Trophoblast cell (in vitro differentiated cells and primary cell): ENCODE results near the gene TNRC6C.
A peak's percentile ranks its signal among the peaks of the same experiment; 100 is the strongest.

Experiments
- DNase-seq, 2 donors: peaks; one replicate each; pipeline ENCODE4 v3.0.0-alpha.2; 2016
- H2AFZ ChIP-seq: 2 replicates; pipeline ENCODE4 v1.6.1; 2013; ENCODE audit warnings: low read length, moderate library complexity, mild to moderate bottlenecking; ENCODE audit not compliant: insufficient read depth, poor library complexity
- H2AK5ac ChIP-seq: 2 replicates; pipeline ENCODE4 v1.6.1; 2013; ENCODE audit warnings: mild to moderate bottlenecking, low read length
- H2BK120ac ChIP-seq: 2 replicates; pipeline ENCODE4 v1.6.1; 2013; ENCODE audit warnings: low read length, mild to moderate bottlenecking, moderate library complexity; ENCODE audit not compliant: insufficient read depth, poor library complexity
- H2BK12ac ChIP-seq: 2 replicates; pipeline ENCODE4 v1.6.1; 2013; ENCODE audit warnings: mild to moderate bottlenecking, low read length, moderate library complexity
- H2BK5ac ChIP-seq: 2 replicates; pipeline ENCODE4 v1.6.1; 2013; ENCODE audit warnings: low read length, low read depth, moderate library complexity, mild to moderate bottlenecking; ENCODE audit not compliant: poor library complexity
- H3K14ac ChIP-seq: 2 replicates; pipeline ENCODE4 v1.6.1; 2013; ENCODE audit warnings: mild to moderate bottlenecking, low read length
- H3K18ac ChIP-seq: 2 replicates; pipeline ENCODE4 v1.6.1; 2013; ENCODE audit warnings: mild to moderate bottlenecking, low read length
- H3K23ac ChIP-seq: 2 replicates; pipeline ENCODE4 v1.6.1; 2013; ENCODE audit warnings: low read length
- H3K27ac ChIP-seq: 2 replicates; pipeline ENCODE4 v1.5.1; 2013; ENCODE audit warnings: low read depth, mild to moderate bottlenecking, inconsistent platforms, low read length, moderate library complexity
- H3K27me3 ChIP-seq: 2 replicates; pipeline ENCODE4 v1.6.1; 2013; ENCODE audit warnings: inconsistent platforms, mild to moderate bottlenecking, low read length, moderate library complexity; ENCODE audit not compliant: insufficient read depth
- H3K36me3 ChIP-seq, 2 experiments: 1 replicate in 1 of 2; 2 replicates in 1 of 2; pipeline ENCODE4 v1.6.1; 2013; ENCODE audit warnings: low read length in 2 of 2, mild to moderate bottlenecking in 2 of 2, moderate library complexity in 1 of 2; ENCODE audit not compliant: insufficient read depth in 2 of 2, control insufficient read depth in 1 of 2
- H3K4ac ChIP-seq: 2 replicates; pipeline ENCODE4 v1.6.1; 2013; ENCODE audit warnings: low read depth, mild to moderate bottlenecking, low read length, moderate library complexity
- H3K4me1 ChIP-seq, 2 experiments: 1 replicate in 1 of 2; 2 replicates in 1 of 2; pipeline ENCODE4 v1.6.1; 2013; ENCODE audit warnings: low read length in 2 of 2, mild to moderate bottlenecking in 2 of 2, moderate library complexity in 1 of 2; ENCODE audit not compliant: insufficient read depth in 2 of 2, control insufficient read depth in 1 of 2
- H3K4me2 ChIP-seq: 2 replicates; pipeline ENCODE4 v1.6.1; 2013; ENCODE audit warnings: inconsistent platforms, mild to moderate bottlenecking, low read length, moderate library complexity
- H3K4me3 ChIP-seq: 2 replicates; pipeline ENCODE4 v1.5.1; 2013; ENCODE audit warnings: mild to moderate bottlenecking, low read depth, low read length, inconsistent platforms
- H3K79me1 ChIP-seq: one replicate; pipeline ENCODE4 v1.6.1; 2013; ENCODE audit warnings: low read length
- H3K79me2 ChIP-seq: 2 replicates; pipeline ENCODE4 v1.6.1; 2013; ENCODE audit warnings: low read length, mild to moderate bottlenecking; ENCODE audit not compliant: control insufficient read depth, insufficient read depth, poor library complexity
- H3K9ac ChIP-seq: 2 replicates; pipeline ENCODE4 v1.6.1; 2013; ENCODE audit warnings: mild to moderate bottlenecking, low read length
- H3K9me3 ChIP-seq: 2 replicates; pipeline ENCODE4 v1.6.1; 2013; ENCODE audit warnings: low read depth, mild to moderate bottlenecking, control low read depth, inconsistent platforms, low read length; ENCODE audit not compliant: insufficient read depth
- H4K12ac ChIP-seq: 2 replicates; pipeline ENCODE4 v1.6.1; 2013; ENCODE audit warnings: low read depth, mild to moderate bottlenecking, low read length, moderate library complexity
- H4K8ac ChIP-seq: 2 replicates; pipeline ENCODE4 v1.6.1; 2013; ENCODE audit warnings: low read depth, mild to moderate bottlenecking, low read length, moderate library complexity
- H4K91ac ChIP-seq: one replicate; pipeline ENCODE4 v1.6.1; 2013; ENCODE audit warnings: low read depth, mild to moderate bottlenecking, low read length, moderate library complexity
- WGBS: extraction: QIAGEN DNeasy Blood & Tissue Kit; methylation state at CpG from one replicate; pipeline ENCODE4 v1.1.7; 2013; ENCODE audit warnings: missing lambda C conversion rate; ENCODE audit not compliant: insufficient read length, insufficient coverage; ENCODE audit errors: extremely low coverage; 5-methylcytosine and 5-hydroxymethylcytosine counted together

The TNRC6C gene

GRCh38 chr17:78049609-78050008 is 91.1 kb downstream of the TNRC6C start:
- no peak for DNase-seq
- H3K23ac ChIP-seq = no peak overlapping the region
- no peaks in the 10 kb centered on the region for H3K4me1 ChIP-seq
- H3K4me2 ChIP-seq = no peak overlapping the region
- H3K79me1 ChIP-seq = no peaks in the 10 kb centered on the region
- H2BK12ac ChIP-seq = no peak overlapping the region
- H3K36me3 ChIP-seq = peaks cover 0 to 3% of the 10 kb centered on the region in 2 experiments
- H3K4ac ChIP-seq = no peak overlapping the region
- no peak overlapping the region for H4K91ac ChIP-seq
- no peak overlapping the region for H4K8ac ChIP-seq
- H2BK5ac ChIP-seq = no peak overlapping the region
- H4K12ac ChIP-seq = no peak overlapping the region
- H3K9ac ChIP-seq = no peak overlapping the region
- H2BK120ac ChIP-seq = no peak overlapping the region
- no peaks in the 10 kb centered on the region for H3K27me3 ChIP-seq
- no peaks in the 10 kb centered on the region for H3K79me2 ChIP-seq
- H2AFZ ChIP-seq = no peak overlapping the region
- no peak overlapping the region for H3K4me3 ChIP-seq
- no peak overlapping the region for H3K18ac ChIP-seq
- peaks cover 2% of the 10 kb centered on the region for H3K9me3 ChIP-seq
- no peak overlapping the region for H3K14ac ChIP-seq
- no CpG with 5 or more reads among the region's 2 CpGs for WGBS
- no peak overlapping the region for H3K27ac ChIP-seq
- H2AK5ac ChIP-seq = no peak overlapping the region

GRCh38 chr17:78051186-78051972 is 92.9 kb downstream of the TNRC6C start:
- Histone ChIP-seq H2BK120ac (no peak overlapping the region), H3K27ac (no peak overlapping the region), H3K4ac (no peak overlapping the region), H3K9me3 (peaks cover 2% of the 10 kb centered on the region), H3K23ac (no peak overlapping the region), H3K36me3 (peaks cover 1 to 3% of the 10 kb centered on the region in 2 experiments), H2AK5ac (no peak overlapping the region), H4K8ac (no peak overlapping the region), H3K14ac (no peak overlapping the region), H2AFZ (no peak overlapping the region), H4K12ac (no peak overlapping the region), H3K79me1 (no peaks in the 10 kb centered on the region), H3K27me3 (no peaks in the 10 kb centered on the region), H4K91ac (no peak overlapping the region), H3K4me3 (no peak overlapping the region), H2BK12ac (no peak overlapping the region), H3K4me1 (no peaks in the 10 kb centered on the region), H2BK5ac (no peak overlapping the region), H3K79me2 (no peaks in the 10 kb centered on the region), H3K9ac (no peak overlapping the region), H3K18ac (no peak overlapping the region), H3K4me2 (no peak overlapping the region)
- no peak for DNase-seq
- WGBS = no CpG with 5 or more reads among the region's 19 CpGs

GRCh38 chr17:78053777-78054468 is 95.4 kb downstream of the TNRC6C start:
- Histone ChIP-seq H4K12ac (no peak overlapping the region), H3K27me3 (no peaks in the 10 kb centered on the region), H3K4me3 (no peak overlapping the region), H3K9me3 (peaks cover 2% of the 10 kb centered on the region), H3K14ac (no peak overlapping the region), H4K91ac (no peak overlapping the region), H3K4me1 (no peaks in the 10 kb centered on the region), H3K4me2 (no peak overlapping the region), H3K23ac (no peak overlapping the region), H3K27ac (no peak overlapping the region), H2BK12ac (no peak overlapping the region), H3K79me2 (no peaks in the 10 kb centered on the region), H3K79me1 (no peaks in the 10 kb centered on the region), H3K36me3 (peaks cover 1 to 3% of the 10 kb centered on the region in 2 experiments), H2AK5ac (no peak overlapping the region), H2BK120ac (no peak overlapping the region), H4K8ac (no peak overlapping the region), H3K4ac (no peak overlapping the region), H2BK5ac (no peak overlapping the region), H2AFZ (no peak overlapping the region), H3K18ac (no peak overlapping the region), H3K9ac (no peak overlapping the region)
- DNase-seq = no peak
- WGBS = no CpG with 5 or more reads among the region's 5 CpGs

GRCh38 chr17:78057113-78057740 is 98.7 kb downstream of the TNRC6C start:
- Histone ChIP-seq H3K4me3 (peak overlapping the region; percentile 38), H3K4me1 (no peaks in the 10 kb centered on the region), H4K8ac (no peak overlapping the region), H4K91ac (no peak overlapping the region), H2BK5ac (no peak overlapping the region), H2AFZ (no peak overlapping the region), H3K4me2 (no peak overlapping the region), H3K36me3 (peaks cover 0 to 1% of the 10 kb centered on the region in 2 experiments), H3K79me2 (no peaks in the 10 kb centered on the region), H3K4ac (no peak overlapping the region), H3K27me3 (no peaks in the 10 kb centered on the region), H2AK5ac (no peak overlapping the region), H3K23ac (no peak overlapping the region), H3K79me1 (no peaks in the 10 kb centered on the region), H3K18ac (no peak overlapping the region), H3K14ac (no peak overlapping the region), H2BK120ac (no peak overlapping the region), H3K9me3 (peaks cover 2% of the 10 kb centered on the region), H4K12ac (no peak overlapping the region), H2BK12ac (no peak overlapping the region), H3K27ac (no peak overlapping the region), H3K9ac (no peak overlapping the region)
- no CpG with 5 or more reads among the region's 3 CpGs for WGBS
- no peak for DNase-seq
